Loucy (cell line): ENCODE data around the gene ANKRD49.
"Not testable (repeated sequence)": the region's sequence is repeated elsewhere in the genome, so short reads cannot be mapped to it uniquely, and the experiment has no call there.

ENCODE experiments used
- H2AFZ ChIP-seq: fragments of 200-600 bp; sonication (generic); 2 replicates; pipeline ENCODE4 v1.6.0; 2016; ENCODE audit warnings: antibody characterized with exemption, mild to moderate bottlenecking, low read length, moderate library complexity
- H3F3A ChIP-seq: fragments of 200-600 bp; 2 replicates; pipeline ENCODE4 v1.6.0; 2016; ENCODE audit warnings: antibody characterized with exemption, low read depth, mild to moderate bottlenecking
- H3K27me3 ChIP-seq: fragments of 200-600 bp; sonication (generic); 2 replicates; pipeline ENCODE4 v1.6.1; 2014; ENCODE audit warnings: low read length, mild to moderate bottlenecking; ENCODE audit not compliant: insufficient read depth, poor library complexity, severe bottlenecking
- H3K36me3 ChIP-seq: fragments of 200-600 bp; sonication (generic); 2 replicates; pipeline ENCODE4 v1.6.1; 2016; ENCODE audit warnings: low read length; ENCODE audit not compliant: insufficient read depth
- H3K4me1 ChIP-seq: fragments of 200-600 bp; sonication (generic); 2 replicates; pipeline ENCODE4 v1.5.1; 2014; ENCODE audit warnings: low read length, mild to moderate bottlenecking; ENCODE audit not compliant: insufficient read depth, poor library complexity, severe bottlenecking
- H3K4me2 ChIP-seq: fragments of 200-600 bp; sonication (generic); 2 replicates; pipeline ENCODE4 v1.6.0; 2014; ENCODE audit warnings: antibody characterized with exemption, low read length, low read depth, mild to moderate bottlenecking; ENCODE audit not compliant: poor library complexity, severe bottlenecking
- H3K4me3 ChIP-seq: fragments of 200-600 bp; sonication (generic); 2 replicates; pipeline ENCODE4 v1.5.1; 2014; ENCODE audit warnings: low read length, mild to moderate bottlenecking, mixed read lengths; ENCODE audit not compliant: poor library complexity, severe bottlenecking
- H3K79me2 ChIP-seq: fragments of 200-600 bp; sonication (generic); 2 replicates; pipeline ENCODE4 v1.6.1; 2014; ENCODE audit warnings: low read length; ENCODE audit not compliant: insufficient read depth
- H3K9ac ChIP-seq: fragments of 200-600 bp; sonication (generic); 2 replicates; pipeline ENCODE4 v1.6.0; 2014; ENCODE audit warnings: mild to moderate bottlenecking, low read depth, low read length, moderate library complexity; ENCODE audit not compliant: poor library complexity, severe bottlenecking
- H3K9me2 ChIP-seq: fragments of 200-600 bp; sonication (generic); replicated peaks from 2 replicates; pipeline ENCODE4 v1.6.1; 2016; ENCODE audit warnings: low read depth, low read length, mixed read lengths
- H3K9me3 ChIP-seq: fragments of 200-600 bp; sonication (generic); 2 replicates; pipeline ENCODE4 v1.6.1; 2014; ENCODE audit warnings: mild to moderate bottlenecking, antibody characterized with exemption, low read length, low read depth; ENCODE audit not compliant: insufficient read depth
- H4K20me1 ChIP-seq: fragments of 200-600 bp; sonication (generic); 2 replicates; pipeline ENCODE4 v1.6.0; 2014; ENCODE audit warnings: antibody characterized with exemption, low read length, mild to moderate bottlenecking; ENCODE audit not compliant: insufficient read depth, poor library complexity, severe bottlenecking
- CTCF ChIP-seq: fragments of 200-600 bp; sonication (generic); conservative IDR thresholded peaks from 2 replicates; pipeline ENCODE4 v1.5.1; 2014; ENCODE audit warnings: mild to moderate bottlenecking, antibody characterized with exemption, low read length
- EZH2phosphoT487 ChIP-seq: fragments of 200-600 bp; IDR thresholded peaks from 2 replicates; pipeline ENCODE4 v1.6.1; 2018; ENCODE audit warnings: antibody characterized with exemption, mild to moderate bottlenecking, moderate library complexity, borderline replicate concordance

Gene ANKRD49

GRCh38 chr11:94501522-94501921 is 7.7 kb downstream of the ANKRD49 start:
- H3K9me3 ChIP-seq, result no peaks in the 10 kb centered on the region
- H3K27me3 ChIP-seq, result no peaks in the 10 kb centered on the region
- no peaks in the 10 kb centered on the region for H3K79me2 ChIP-seq
- TF ChIP-seq CTCF (peak; percentile 33; the same call in 1 of the 2 replicates), EZH2phosphoT487 (no peak)
- no peaks in the 10 kb centered on the region for H3F3A ChIP-seq
- H3K36me3 ChIP-seq, result peaks cover 17% of the 10 kb centered on the region
- no peak overlapping the region for H2AFZ ChIP-seq
- H3K9ac ChIP-seq, result no peak overlapping the region
- no peaks in the 10 kb centered on the region for H3K9me2 ChIP-seq
- no peaks in the 10 kb centered on the region for H3K4me1 ChIP-seq
- no peak overlapping the region for H3K4me3 ChIP-seq
- H3K4me2 ChIP-seq, result no peak overlapping the region
- H4K20me1 ChIP-seq, result no peaks in the 10 kb centered on the region

GRCh38 chr11:94504689-94505293 is 11.0 kb downstream of the ANKRD49 start:
- Histone ChIP-seq H4K20me1 (no peaks in the 10 kb centered on the region), H3K36me3 (no peaks in the 10 kb centered on the region), H3K27me3 (no peaks in the 10 kb centered on the region), H3F3A (no peaks in the 10 kb centered on the region), H3K9me3 (no peaks in the 10 kb centered on the region), H3K4me2 (no peak overlapping the region), H3K4me1 (no peaks in the 10 kb centered on the region), H2AFZ (no peak overlapping the region), H3K79me2 (no peaks in the 10 kb centered on the region), H3K4me3 (no peak overlapping the region), H3K9ac (no peak overlapping the region), H3K9me2 (no peaks in the 10 kb centered on the region)
- TF ChIP-seq CTCF, result peak; percentile 80
- no peak for TF ChIP-seq EZH2phosphoT487

GRCh38 chr11:94506513-94506912 is 12.7 kb downstream of the ANKRD49 start:
- not testable (repeated sequence) for H3K9me3 ChIP-seq, H3K36me3 ChIP-seq, H3K4me3 ChIP-seq, H3K9ac ChIP-seq, H4K20me1 ChIP-seq, H3K79me2 ChIP-seq, H3K4me1 ChIP-seq, H3K9me2 ChIP-seq, H3K27me3 ChIP-seq, H2AFZ ChIP-seq, H3F3A ChIP-seq, H3K4me2 ChIP-seq

- Histone ChIP-seq H3K9me2 (no peaks in the 10 kb centered on the region), H3K9me3 (0 out of 2 replicates have a peak, but pooled peaks cover 4% of the 10 kb centered on the region), H4K20me1 (no peaks in the 10 kb centered on the region), H3K4me3 (no peak overlapping the region), H3K36me3 (no peaks in the 10 kb centered on the region), H3K9ac (no peak overlapping the region), H3F3A (no peaks in the 10 kb centered on the region), H2AFZ (no peak overlapping the region), H3K27me3 (no peaks in the 10 kb centered on the region), H3K79me2 (no peaks in the 10 kb centered on the region), H3K4me1 (peaks cover 5% of the 10 kb centered on the region), H3K4me2 (no peak overlapping the region)
- no peak for TF ChIP-seq CTCF
- no peak for TF ChIP-seq EZH2phosphoT487
Observed at GRCh38 chr11:94507485-94507884, 13.7 kb downstream of the ANKRD49 start.
